Measurements from ENCODE around the gene ZNF469. TPM values are rescaled to one million over a fixed set of nuclear protein-coding genes. Genes with fewer than 3 reads are reported as not detected.

Gene ZNF469
- total RNA-seq, 4 donors from 2014 or later: 0.17 to 0.49 (median 0.40) TPM

DNA sequence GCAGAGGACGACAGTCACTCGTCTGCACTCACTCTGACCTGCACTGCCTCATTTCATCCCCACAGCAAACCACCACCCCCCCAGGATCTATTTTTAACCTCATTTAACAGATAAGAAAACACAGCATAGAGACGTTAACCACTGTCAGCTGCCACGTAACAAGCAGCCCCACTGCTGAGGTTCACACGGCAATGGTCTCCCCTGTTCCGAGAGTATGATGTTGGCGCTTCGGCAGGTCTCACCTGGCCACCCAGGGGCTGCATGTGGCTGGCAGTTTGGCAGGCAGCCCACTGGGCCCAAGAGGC is 16.1 kb downstream of the ZNF469 start:
- TF ChIP-seq POLR2A (IDR thresholded peaks at IDR 0.05): no peak
- TF ChIP-seq, protein P1, sequence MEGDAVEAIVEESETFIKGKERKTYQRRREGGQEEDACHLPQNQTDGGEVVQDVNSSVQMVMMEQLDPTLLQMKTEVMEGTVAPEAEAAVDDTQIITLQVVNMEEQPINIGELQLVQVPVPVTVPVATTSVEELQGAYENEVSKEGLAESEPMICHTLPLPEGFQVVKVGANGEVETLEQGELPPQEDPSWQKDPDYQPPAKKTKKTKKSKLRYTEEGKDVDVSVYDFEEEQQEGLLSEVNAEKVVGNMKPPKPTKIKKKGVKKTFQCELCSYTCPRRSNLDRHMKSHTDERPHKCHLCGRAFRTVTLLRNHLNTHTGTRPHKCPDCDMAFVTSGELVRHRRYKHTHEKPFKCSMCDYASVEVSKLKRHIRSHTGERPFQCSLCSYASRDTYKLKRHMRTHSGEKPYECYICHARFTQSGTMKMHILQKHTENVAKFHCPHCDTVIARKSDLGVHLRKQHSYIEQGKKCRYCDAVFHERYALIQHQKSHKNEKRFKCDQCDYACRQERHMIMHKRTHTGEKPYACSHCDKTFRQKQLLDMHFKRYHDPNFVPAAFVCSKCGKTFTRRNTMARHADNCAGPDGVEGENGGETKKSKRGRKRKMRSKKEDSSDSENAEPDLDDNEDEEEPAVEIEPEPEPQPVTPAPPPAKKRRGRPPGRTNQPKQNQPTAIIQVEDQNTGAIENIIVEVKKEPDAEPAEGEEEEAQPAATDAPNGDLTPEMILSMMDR (IDR thresholded peaks at IDR 0.05): no peak
- H3K4me3 ChIP-seq (ENCODE audit: low read depth, poor library complexity, severe bottlenecking): no peak overlapping the region
- WGBS, 2 donors: 82 to 89% methylated on average over 8 of the region's 8 CpGs
- intact Hi-C loops (cut with DNase I; ENCODE audit: low total_unique reads): no loop called here
- DNase-seq (ENCODE audit: low spot score in 2 of 2): no peak

DNA sequence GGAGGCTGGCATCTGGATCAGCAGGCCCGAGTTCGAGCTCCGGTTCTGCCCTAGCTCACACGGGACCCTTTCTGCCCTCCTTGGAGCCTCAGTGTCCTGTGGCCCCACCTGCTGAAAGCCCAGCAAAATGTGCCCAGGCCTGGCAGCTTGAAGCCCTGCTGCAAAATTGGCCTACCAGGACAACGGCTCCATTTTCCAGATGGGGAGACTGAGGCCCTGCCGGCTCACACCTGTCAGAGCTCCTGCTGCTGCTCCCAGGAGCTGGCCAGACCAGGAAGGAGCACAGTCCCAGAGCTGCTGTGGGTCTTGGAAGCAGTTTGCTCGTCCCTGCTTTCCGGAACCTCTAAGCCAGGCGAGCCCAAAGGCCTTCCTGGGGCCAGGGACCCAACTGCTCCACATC is 17.4 kb downstream of the ZNF469 start:
- WGBS, 2 donors: 95% methylated on average over 7 of the region's 9 CpGs
- H3K4me3 ChIP-seq (ENCODE audit: low read depth, poor library complexity, severe bottlenecking): no peak overlapping the region
- DNase-seq (ENCODE audit: low spot score in 2 of 2): no peak
- TF ChIP-seq, protein P1 (IDR thresholded peaks at IDR 0.05): no peak
- no peak for TF ChIP-seq POLR2A (IDR thresholded peaks at IDR 0.05)
- intact Hi-C loops (cut with DNase I; ENCODE audit: low total_unique reads): no loop called here

DNA sequence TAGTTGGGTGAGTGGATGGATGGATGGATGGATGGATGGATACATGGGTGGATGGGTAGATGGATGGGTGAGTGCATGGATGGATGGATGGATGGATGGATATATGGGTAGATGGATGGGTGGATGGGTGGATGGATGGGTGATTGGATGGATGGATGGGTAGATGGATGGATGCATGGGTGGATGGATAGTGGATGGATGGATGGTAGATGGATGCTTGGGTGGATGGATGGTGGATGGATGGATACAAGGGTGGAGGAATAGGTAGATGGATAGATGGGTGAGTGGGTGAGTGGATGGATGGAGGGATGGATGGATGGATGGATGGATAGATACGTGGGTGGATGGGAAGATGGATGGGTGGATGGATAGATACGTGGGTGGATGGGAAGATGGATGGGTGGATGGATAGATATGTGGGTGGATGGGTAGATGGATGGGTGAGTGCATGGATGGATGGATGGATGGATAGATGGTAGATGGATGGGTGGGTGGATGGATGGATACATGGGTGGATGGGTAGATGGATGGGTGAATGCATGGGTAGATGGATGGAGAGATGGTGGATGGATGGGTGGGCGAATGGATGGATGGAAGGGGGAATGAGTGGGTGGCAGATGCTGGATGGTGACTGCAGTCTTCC is 19.0 kb downstream of the ZNF469 start:
- intact Hi-C loops (cut with DNase I; ENCODE audit: low total_unique reads): no loop called here
- H3K4me3 ChIP-seq (ENCODE audit: low read depth, poor library complexity, severe bottlenecking): no peak overlapping the region
- no peak for DNase-seq (ENCODE audit: low spot score in 2 of 2)
- TF ChIP-seq, protein P1 (IDR thresholded peaks at IDR 0.05): no peak
- no peak for TF ChIP-seq POLR2A (IDR thresholded peaks at IDR 0.05)
- 67 to 70% methylated on average over 3 of the region's 3 CpGs for WGBS, 2 donors

DNA sequence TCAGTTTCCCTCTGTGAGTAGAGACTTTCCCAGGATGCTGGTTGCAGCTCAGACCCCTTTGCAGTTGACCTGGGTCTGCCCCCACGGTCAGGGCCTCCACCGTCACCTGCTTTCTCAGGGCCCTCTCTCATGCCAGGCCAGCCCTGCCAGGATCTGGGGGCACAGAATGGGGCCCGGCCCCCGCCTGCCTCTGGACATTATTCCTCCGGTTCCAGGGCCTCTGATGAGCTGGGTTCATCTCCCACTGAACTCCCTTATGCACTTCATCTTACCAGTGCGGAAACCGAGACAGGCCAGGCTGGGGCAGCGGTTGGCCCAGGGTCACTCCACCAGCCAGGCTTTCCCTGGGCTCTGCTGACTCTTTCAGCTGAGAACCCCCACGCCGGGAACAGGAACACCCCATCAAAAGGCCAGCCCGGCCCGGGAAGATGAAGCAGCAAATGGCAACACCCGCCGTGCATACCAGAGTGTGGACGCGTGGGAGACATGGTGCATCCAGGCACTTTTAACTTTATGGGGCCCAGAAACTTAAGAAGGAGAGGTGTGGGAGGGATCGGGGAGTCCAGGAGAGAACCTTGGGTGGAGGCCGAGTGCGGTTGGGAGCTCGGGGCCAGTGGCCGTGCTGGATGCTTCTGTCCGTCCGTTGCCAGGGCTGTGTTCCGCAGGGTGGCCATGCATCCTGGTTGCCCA is 19.9 kb downstream of the ZNF469 start:
- no peak overlapping the region for H3K4me3 ChIP-seq (ENCODE audit: low read depth, poor library complexity, severe bottlenecking)
- TF ChIP-seq, protein P1 (IDR thresholded peaks at IDR 0.05): no peak
- no peak for TF ChIP-seq POLR2A (IDR thresholded peaks at IDR 0.05)
- DNase-seq (ENCODE audit: low spot score in 2 of 2): no peak
- intact Hi-C loops (cut with DNase I; ENCODE audit: low total_unique reads): no loop called here
- 83 to 85% methylated on average over 24 of the region's 24 CpGs for WGBS, 2 donors

DNA sequence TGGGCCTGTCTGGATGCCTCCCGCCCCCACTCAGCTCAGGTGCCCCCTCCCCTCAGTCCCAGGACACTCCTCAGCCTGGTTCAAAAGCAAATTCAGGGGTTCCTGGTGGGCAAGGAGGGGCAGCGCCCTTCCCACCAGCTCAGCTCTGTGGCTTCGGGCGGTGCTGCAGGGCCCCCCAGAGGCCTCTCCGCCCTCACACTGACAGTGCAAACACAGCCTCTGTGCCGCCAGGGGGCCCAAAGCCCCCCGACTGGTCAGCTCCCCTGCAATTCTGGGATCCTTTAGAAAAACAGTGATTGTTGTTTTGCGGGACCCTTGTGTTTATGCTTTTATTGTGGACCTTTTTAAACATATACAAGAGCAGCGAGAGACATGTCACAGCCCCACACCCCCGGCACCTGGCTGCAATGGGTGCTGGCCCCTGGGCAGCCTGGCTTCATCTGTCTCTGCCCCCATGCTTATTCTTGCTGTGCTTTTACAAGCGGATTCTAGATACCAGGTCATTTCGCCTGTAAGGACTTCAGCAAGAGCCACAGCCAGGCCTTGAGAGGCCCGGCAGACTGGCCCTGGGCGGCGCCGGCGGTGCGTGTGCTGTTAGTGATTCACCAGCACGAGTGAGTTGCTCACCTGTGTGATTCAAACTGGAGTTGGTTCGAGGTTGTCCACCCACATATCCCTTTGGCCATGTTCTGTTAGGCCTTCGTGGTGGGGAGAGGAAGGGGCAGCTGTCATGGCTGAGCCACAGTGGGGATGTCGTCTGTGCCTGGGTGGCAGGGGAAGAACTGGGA is 21.2 kb downstream of the ZNF469 start:
- whole genome bisulfite sequencing, 2 donors: 86 to 95% methylated on average over 20 to 22 of the region's 22 CpGs
- no peak for DNase-seq (ENCODE audit: low spot score in 2 of 2)
- no peak overlapping the region for H3K4me3 ChIP-seq (ENCODE audit: low read depth, poor library complexity, severe bottlenecking)
- intact Hi-C loops (cut with DNase I; ENCODE audit: low total_unique reads): no loop called here
- TF ChIP-seq, protein P1 (IDR thresholded peaks at IDR 0.05): no peak
- no peak for TF ChIP-seq POLR2A (IDR thresholded peaks at IDR 0.05)

Data from lower leg skin (tissue), 4 donors.